ENCODE measurements around the gene ZCWPW2.

Gene ZCWPW2

GRCh38 chr3:28335246-28335645 lies 13.3 kb upstream of the ZCWPW2 start:
- Histone ChIP-seq H3K4me1 (ENCODE audit: insufficient read depth, low read length, poor library complexity, severe bottlenecking) (peaks cover 7% of the 10 kb centered on the region), H4K20me1 (ENCODE audit: insufficient read depth, low read length, poor library complexity, severe bottlenecking) (no peaks in the 10 kb centered on the region), H3K27me3 (ENCODE audit: insufficient read depth, low read length, poor library complexity, severe bottlenecking) (no peaks in the 10 kb centered on the region), H3K79me2 (ENCODE audit: insufficient read depth, low read length) (peaks cover under 1% of the 10 kb centered on the region; the same call in 1 of the 2 replicates), H3K9ac (ENCODE audit: low read depth, low read length, poor library complexity, severe bottlenecking) (no peak overlapping the region), H3K36me3 (ENCODE audit: insufficient read depth, low read length) (peaks cover 41% of the 10 kb centered on the region; the same call in 1 of the 2 replicates), H2AFZ (ENCODE audit: low read length) (no peak overlapping the region), H3K9me2 (replicated peaks; ENCODE audit: low read depth, low read length) (no peaks in the 10 kb centered on the region), H3K9me3 (ENCODE audit: insufficient read depth, low read depth, low read length) (no peaks in the 10 kb centered on the region), H3K4me3 (ENCODE audit: low read length, poor library complexity, severe bottlenecking) (no peak overlapping the region), H3K4me2 (ENCODE audit: low read depth, low read length, poor library complexity, severe bottlenecking) (no peak overlapping the region), H3F3A (ENCODE audit: low read depth) (no peaks in the 10 kb centered on the region)
- TF ChIP-seq CTCF (conservative IDR thresholded peaks at IDR 0.05; ENCODE audit: low read length), result no peak
- TF ChIP-seq EZH2phosphoT487 (IDR thresholded peaks at IDR 0.05; ENCODE audit: borderline replicate concordance), result no peak

GRCh38 chr3:28337230-28337629 lies 11.3 kb upstream of the ZCWPW2 start:
- H3K4me1 ChIP-seq (ENCODE audit: insufficient read depth, low read length, poor library complexity, severe bottlenecking), result peaks cover 17% of the 10 kb centered on the region
- H3K4me2 ChIP-seq (ENCODE audit: low read depth, low read length, poor library complexity, severe bottlenecking), result no peak overlapping the region
- H3F3A ChIP-seq (ENCODE audit: low read depth), result no peaks in the 10 kb centered on the region
- peaks cover 29% of the 10 kb centered on the region; the same call in 1 of the 2 replicates for H3K36me3 ChIP-seq (ENCODE audit: insufficient read depth, low read length)
- H3K79me2 ChIP-seq (ENCODE audit: insufficient read depth, low read length), result peaks cover 15% of the 10 kb centered on the region
- no peak overlapping the region for H3K9ac ChIP-seq (ENCODE audit: low read depth, low read length, poor library complexity, severe bottlenecking)
- H3K9me3 ChIP-seq (ENCODE audit: insufficient read depth, low read depth, low read length), result no peaks in the 10 kb centered on the region
- no peaks in the 10 kb centered on the region for H3K9me2 ChIP-seq (replicated peaks; ENCODE audit: low read depth, low read length)
- no peak overlapping the region for H2AFZ ChIP-seq (ENCODE audit: low read length)
- no peak for TF ChIP-seq EZH2phosphoT487 (IDR thresholded peaks at IDR 0.05; ENCODE audit: borderline replicate concordance)
- no peak for TF ChIP-seq CTCF (conservative IDR thresholded peaks at IDR 0.05; ENCODE audit: low read length)
- H3K27me3 ChIP-seq (ENCODE audit: insufficient read depth, low read length, poor library complexity, severe bottlenecking), result no peaks in the 10 kb centered on the region
- H4K20me1 ChIP-seq (ENCODE audit: insufficient read depth, low read length, poor library complexity, severe bottlenecking), result peaks cover 4% of the 10 kb centered on the region
- no peak overlapping the region for H3K4me3 ChIP-seq (ENCODE audit: low read length, poor library complexity, severe bottlenecking)

GRCh38 chr3:28343144-28343543 lies 5.4 kb upstream of the ZCWPW2 start:
- Histone ChIP-seq H3K4me3 (ENCODE audit: low read length, poor library complexity, severe bottlenecking) (peak overlapping the region; percentile 64), H3K79me2 (ENCODE audit: insufficient read depth, low read length) (peaks cover 64% of the 10 kb centered on the region), H2AFZ (ENCODE audit: low read length) (no peak overlapping the region), H3K9ac (ENCODE audit: low read depth, low read length, poor library complexity, severe bottlenecking) (peak overlapping the region; percentile 51), H3K9me2 (replicated peaks; ENCODE audit: low read depth, low read length) (no peaks in the 10 kb centered on the region), H3K4me2 (ENCODE audit: low read depth, low read length, poor library complexity, severe bottlenecking) (peak overlapping the region; percentile 84), H3F3A (ENCODE audit: low read depth) (no peaks in the 10 kb centered on the region), H3K4me1 (ENCODE audit: insufficient read depth, low read length, poor library complexity, severe bottlenecking) (peaks cover 62% of the 10 kb centered on the region), H3K36me3 (ENCODE audit: insufficient read depth, low read length) (peaks cover 11% of the 10 kb centered on the region; the same call in 1 of the 2 replicates), H3K9me3 (ENCODE audit: insufficient read depth, low read depth, low read length) (no peaks in the 10 kb centered on the region), H3K27me3 (ENCODE audit: insufficient read depth, low read length, poor library complexity, severe bottlenecking) (no peaks in the 10 kb centered on the region), H4K20me1 (ENCODE audit: insufficient read depth, low read length, poor library complexity, severe bottlenecking) (peaks cover 14% of the 10 kb centered on the region)
- TF ChIP-seq EZH2phosphoT487 (IDR thresholded peaks at IDR 0.05; ENCODE audit: borderline replicate concordance), result no peak
- no peak for TF ChIP-seq CTCF (conservative IDR thresholded peaks at IDR 0.05; ENCODE audit: low read length)

Data from Loucy (cell line).